ENCODE results near the gene KIF18B. TPM values are rescaled to one million over a fixed set of nuclear protein-coding genes. Genes with fewer than 3 reads are reported as not detected.

Gene KIF18B
- total RNA-seq, 4 donors from 2014 or later, result 0.08 to 0.35 (median 0.27) TPM; not detected in 1

DNA sequence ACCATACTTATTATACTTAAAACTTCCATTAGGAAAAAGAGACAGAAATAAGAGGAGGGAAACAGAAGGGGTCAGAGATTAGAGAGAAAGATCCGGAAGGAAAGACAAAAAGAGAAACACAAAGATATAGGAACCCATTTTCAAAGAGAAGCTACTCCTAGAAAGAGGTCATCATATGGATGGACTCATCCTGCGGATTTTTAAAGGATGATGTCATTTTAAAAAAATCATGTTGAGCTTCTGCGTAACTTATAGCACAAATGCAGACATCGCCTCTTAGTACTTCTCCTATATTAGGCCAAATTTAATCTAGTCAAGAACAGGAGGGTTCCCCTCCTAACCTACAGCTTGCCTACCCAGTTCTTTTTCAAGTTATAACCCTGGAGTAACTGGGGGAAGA lies 66.4 kb downstream of the KIF18B start:
- no peak for ATAC-seq
- 81 to 83% methylated on average over 4 of the region's 4 CpGs for WGBS, 2 donors (ENCODE audit: low coverage in 1 of 2)
- H3K4me3 ChIP-seq, result no peak overlapping the region
- TF ChIP-seq POLR2A (IDR thresholded peaks at IDR 0.05) (no peak), EP300 (IDR thresholded peaks at IDR 0.05) (no peak), POLR2AphosphoS5 (IDR thresholded peaks at IDR 0.05) (no peak)
- TF ChIP-seq, protein P1, sequence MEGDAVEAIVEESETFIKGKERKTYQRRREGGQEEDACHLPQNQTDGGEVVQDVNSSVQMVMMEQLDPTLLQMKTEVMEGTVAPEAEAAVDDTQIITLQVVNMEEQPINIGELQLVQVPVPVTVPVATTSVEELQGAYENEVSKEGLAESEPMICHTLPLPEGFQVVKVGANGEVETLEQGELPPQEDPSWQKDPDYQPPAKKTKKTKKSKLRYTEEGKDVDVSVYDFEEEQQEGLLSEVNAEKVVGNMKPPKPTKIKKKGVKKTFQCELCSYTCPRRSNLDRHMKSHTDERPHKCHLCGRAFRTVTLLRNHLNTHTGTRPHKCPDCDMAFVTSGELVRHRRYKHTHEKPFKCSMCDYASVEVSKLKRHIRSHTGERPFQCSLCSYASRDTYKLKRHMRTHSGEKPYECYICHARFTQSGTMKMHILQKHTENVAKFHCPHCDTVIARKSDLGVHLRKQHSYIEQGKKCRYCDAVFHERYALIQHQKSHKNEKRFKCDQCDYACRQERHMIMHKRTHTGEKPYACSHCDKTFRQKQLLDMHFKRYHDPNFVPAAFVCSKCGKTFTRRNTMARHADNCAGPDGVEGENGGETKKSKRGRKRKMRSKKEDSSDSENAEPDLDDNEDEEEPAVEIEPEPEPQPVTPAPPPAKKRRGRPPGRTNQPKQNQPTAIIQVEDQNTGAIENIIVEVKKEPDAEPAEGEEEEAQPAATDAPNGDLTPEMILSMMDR (IDR thresholded peaks at IDR 0.05), result no peak
- H3K36me3 ChIP-seq, result peaks cover 3 to 100% of the 10 kb centered on the region in 2 donors
- H3K27me3 ChIP-seq, result no peaks in the 10 kb centered on the region
- H3K27ac ChIP-seq, result no peak overlapping the region
- H3K9me3 ChIP-seq, result no peaks in the 10 kb centered on the region
- H3K4me1 ChIP-seq, result no peaks in the 10 kb centered on the region

DNA sequence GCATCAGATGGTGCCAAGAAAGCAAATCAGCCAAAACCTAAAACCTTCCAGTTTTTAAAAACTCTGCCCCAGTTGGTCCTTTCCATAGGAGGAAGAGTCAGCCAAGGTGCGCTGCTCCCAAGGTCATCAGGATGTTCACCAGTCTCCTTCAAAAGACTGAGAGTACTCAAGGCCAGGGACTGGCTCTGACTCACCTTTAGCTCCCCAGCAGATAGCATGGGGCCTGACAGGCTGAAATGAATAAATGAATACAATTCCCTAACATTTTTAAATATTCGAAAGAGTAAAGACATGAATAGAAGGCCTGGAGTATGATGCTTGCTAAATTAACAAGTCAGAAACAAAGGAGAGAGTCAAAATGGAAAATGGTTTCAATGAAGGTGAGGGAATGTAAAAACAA lies 67.5 kb downstream of the KIF18B start:
- Histone ChIP-seq H3K27ac (no peak overlapping the region), H3K9me3 (no peaks in the 10 kb centered on the region), H3K27me3 (no peaks in the 10 kb centered on the region), H3K36me3 (peaks cover 3 to 100% of the 10 kb centered on the region in 2 donors), H3K4me3 (no peak overlapping the region), H3K4me1 (no peaks in the 10 kb centered on the region)
- TF ChIP-seq, protein P1 (IDR thresholded peaks at IDR 0.05), result no peak
- TF ChIP-seq POLR2A (IDR thresholded peaks at IDR 0.05), result no peak
- no peak for TF ChIP-seq POLR2AphosphoS5 (IDR thresholded peaks at IDR 0.05)
- no peak for TF ChIP-seq EP300 (IDR thresholded peaks at IDR 0.05)
- no peak for ATAC-seq
- WGBS, 2 donors (ENCODE audit: low coverage in 1 of 2), result no CpG with 5 or more reads among the region's 2 CpGs

DNA sequence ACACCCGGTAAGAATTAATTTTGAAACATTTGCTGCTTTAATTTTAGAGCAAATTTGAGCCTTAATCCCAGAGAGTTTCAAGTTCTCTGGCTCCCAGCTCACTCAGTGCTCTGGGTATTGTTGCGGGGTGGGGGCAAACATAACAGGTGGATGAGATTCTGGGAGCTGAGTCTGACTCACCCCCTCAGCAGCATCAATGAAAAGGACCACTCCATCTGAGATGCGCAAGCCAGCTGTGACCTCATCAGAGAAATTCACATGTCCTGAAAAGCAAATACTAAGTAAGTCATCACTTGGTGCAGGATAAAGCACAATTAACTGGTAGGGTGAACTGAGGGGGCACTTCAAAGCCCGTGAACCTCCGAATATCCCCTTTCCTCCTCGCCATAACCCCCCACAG lies 68.2 kb downstream of the KIF18B start:
- 78 to 84% methylated on average over 4 to 5 of the region's 6 CpGs for WGBS, 2 donors (ENCODE audit: low coverage in 1 of 2)
- no peak overlapping the region for H3K4me3 ChIP-seq
- ATAC-seq, result no peak
- no peaks in the 10 kb centered on the region for H3K4me1 ChIP-seq
- H3K9me3 ChIP-seq, result no peaks in the 10 kb centered on the region
- H3K36me3 ChIP-seq, result peaks cover 3 to 100% of the 10 kb centered on the region in 2 donors
- TF ChIP-seq POLR2AphosphoS5 (IDR thresholded peaks at IDR 0.05), result no peak
- TF ChIP-seq, protein P1 (IDR thresholded peaks at IDR 0.05), result no peak
- TF ChIP-seq EP300 (IDR thresholded peaks at IDR 0.05), result no peak
- H3K27me3 ChIP-seq, result no peaks in the 10 kb centered on the region
- no peak overlapping the region for H3K27ac ChIP-seq

DNA sequence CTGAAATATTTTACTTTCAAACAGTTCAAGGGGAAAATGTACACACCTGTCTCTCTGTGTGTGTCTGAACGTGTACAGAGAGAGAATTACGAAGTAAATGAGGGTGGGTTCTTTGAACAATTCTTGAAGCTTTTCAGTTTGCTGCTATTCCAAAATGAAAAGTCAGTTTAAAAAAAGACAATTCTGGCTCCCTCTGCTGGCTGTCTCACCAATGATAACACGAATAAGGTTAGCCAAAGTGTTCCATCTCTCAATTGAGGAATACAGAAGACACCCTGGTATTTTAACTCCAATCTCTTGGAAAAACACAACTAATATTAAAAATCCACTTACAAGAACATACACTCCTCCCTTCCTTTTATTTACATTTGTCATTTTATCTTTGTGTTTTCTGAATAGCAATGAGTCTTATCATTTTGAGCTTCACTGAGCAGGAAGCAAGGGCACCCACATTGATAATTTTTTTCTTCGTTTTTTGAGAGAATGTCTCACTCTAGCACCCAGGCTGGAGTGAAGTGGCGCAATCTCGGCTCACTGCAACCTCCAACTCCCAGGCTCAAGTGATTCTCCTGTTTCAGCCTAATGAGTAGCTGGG lies 68.8 kb downstream of the KIF18B start:
- TF ChIP-seq POLR2A (IDR thresholded peaks at IDR 0.05), result no peak
- no peak for TF ChIP-seq POLR2AphosphoS5 (IDR thresholded peaks at IDR 0.05)
- TF ChIP-seq, protein P1 (IDR thresholded peaks at IDR 0.05), result peak; percentile 58 to 69 (median 61)
- TF ChIP-seq EP300 (IDR thresholded peaks at IDR 0.05), result no peak
- WGBS, 2 donors (ENCODE audit: low coverage in 1 of 2), result 39 to 53% methylated on average over 6 of the region's 6 CpGs
- Histone ChIP-seq H3K9me3 (no peaks in the 10 kb centered on the region), H3K27ac (no peak overlapping the region), H3K27me3 (no peaks in the 10 kb centered on the region), H3K4me3 (no peak overlapping the region), H3K36me3 (peaks cover 3 to 100% of the 10 kb centered on the region in 2 donors), H3K4me1 (no peaks in the 10 kb centered on the region)
- no peak for ATAC-seq

GRCh38 chr17:44877121-44877520 lies 70.5 kb downstream of the KIF18B start:
- WGBS, 2 donors (ENCODE audit: low coverage in 1 of 2), result 82 to 100% methylated on average over 1 to 5 of the region's 5 CpGs
- ATAC-seq, result no peak
- Histone ChIP-seq H3K36me3 (peaks cover 3 to 99% of the 10 kb centered on the region in 2 donors), H3K27ac (no peak overlapping the region), H3K27me3 (no peaks in the 10 kb centered on the region), H3K4me1 (peaks cover 0 to under 1% (median 0%) of the 10 kb centered on the region in 3 donors), H3K4me3 (no peak overlapping the region), H3K9me3 (no peaks in the 10 kb centered on the region)
- TF ChIP-seq, protein P1 (IDR thresholded peaks at IDR 0.05), result no peak
- TF ChIP-seq POLR2A (IDR thresholded peaks at IDR 0.05) (no peak), EP300 (IDR thresholded peaks at IDR 0.05) (no peak), POLR2AphosphoS5 (IDR thresholded peaks at IDR 0.05) (no peak)
